LNCaP clone FGC (cell line): ENCODE measurements around the gene CLEC19A.

Experiments used
- DNase-seq: peaks from one replicate; pipeline ENCODE4 v3.0.0-alpha.2; 2011; ENCODE audit warnings: low read depth
- H3K4me3 ChIP-seq: 2 replicates; pipeline ENCODE4 v1.5.1; 2011; ENCODE audit warnings: mild to moderate bottlenecking, low read depth, low read length, control low read depth
- TF ChIP-seq, protein P1 (sequence below): IDR thresholded peaks from 2 replicates; pipeline ENCODE4 v1.5.1; 2012; ENCODE audit warnings: mild to moderate bottlenecking; ENCODE audit not compliant: control insufficient read depth, insufficient read depth; ENCODE audit errors: extremely low read depth

The CLEC19A gene

DNA sequence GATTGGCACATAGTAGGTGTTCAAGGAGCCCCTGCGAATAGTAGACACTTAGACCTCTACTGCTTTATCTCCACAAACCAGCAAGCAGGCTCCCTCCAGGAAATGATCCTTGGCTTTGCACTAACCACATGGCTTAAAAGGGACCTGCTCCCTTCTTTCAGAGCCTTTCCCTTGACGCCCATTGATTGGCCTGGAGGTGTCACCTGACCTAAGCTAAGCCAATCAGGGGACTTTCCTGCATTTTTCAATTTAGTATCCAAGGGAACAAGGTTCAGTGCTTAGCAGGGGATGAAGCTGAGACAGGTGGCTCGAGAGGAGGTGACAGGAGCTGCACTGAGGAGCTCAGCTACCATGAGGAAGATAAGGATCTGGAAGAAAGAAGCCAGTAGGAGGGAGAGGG lies 52.8 kb downstream of the CLEC19A start:
- TF ChIP-seq, protein P1, sequence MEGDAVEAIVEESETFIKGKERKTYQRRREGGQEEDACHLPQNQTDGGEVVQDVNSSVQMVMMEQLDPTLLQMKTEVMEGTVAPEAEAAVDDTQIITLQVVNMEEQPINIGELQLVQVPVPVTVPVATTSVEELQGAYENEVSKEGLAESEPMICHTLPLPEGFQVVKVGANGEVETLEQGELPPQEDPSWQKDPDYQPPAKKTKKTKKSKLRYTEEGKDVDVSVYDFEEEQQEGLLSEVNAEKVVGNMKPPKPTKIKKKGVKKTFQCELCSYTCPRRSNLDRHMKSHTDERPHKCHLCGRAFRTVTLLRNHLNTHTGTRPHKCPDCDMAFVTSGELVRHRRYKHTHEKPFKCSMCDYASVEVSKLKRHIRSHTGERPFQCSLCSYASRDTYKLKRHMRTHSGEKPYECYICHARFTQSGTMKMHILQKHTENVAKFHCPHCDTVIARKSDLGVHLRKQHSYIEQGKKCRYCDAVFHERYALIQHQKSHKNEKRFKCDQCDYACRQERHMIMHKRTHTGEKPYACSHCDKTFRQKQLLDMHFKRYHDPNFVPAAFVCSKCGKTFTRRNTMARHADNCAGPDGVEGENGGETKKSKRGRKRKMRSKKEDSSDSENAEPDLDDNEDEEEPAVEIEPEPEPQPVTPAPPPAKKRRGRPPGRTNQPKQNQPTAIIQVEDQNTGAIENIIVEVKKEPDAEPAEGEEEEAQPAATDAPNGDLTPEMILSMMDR, result no peak
- H3K4me3 ChIP-seq, result no peak overlapping the region
- no peak for DNase-seq

DNA sequence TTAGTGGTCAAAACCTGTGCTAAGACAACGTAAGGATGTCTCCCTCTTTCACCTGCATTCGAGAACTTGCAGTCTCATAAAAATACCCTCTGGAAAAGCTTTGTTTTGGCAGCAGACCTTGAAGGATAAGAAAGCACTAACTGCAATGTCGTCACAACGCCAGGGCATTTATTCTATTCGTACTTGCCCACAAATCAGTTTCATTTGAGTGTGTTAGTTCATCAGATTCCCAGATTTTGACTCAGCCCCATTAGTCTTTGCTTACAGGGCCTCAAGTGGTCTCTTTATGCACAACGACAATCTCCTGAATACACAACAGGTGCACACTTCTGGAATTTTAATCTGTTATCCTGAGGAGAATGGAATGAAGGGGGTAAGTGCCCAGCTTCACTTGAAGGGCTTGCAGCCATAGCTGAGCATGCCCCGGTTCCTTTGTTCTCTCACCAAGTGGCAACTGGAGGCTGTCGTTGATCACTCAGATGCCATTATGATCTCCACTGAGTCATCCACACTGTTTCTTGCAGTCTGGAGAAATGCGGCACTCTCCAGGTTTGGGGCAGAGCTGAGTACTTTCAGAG lies 58.8 kb downstream of the CLEC19A start:
- no peak overlapping the region for H3K4me3 ChIP-seq
- DNase-seq, result no peak
- TF ChIP-seq, protein P1, result no peak

DNA sequence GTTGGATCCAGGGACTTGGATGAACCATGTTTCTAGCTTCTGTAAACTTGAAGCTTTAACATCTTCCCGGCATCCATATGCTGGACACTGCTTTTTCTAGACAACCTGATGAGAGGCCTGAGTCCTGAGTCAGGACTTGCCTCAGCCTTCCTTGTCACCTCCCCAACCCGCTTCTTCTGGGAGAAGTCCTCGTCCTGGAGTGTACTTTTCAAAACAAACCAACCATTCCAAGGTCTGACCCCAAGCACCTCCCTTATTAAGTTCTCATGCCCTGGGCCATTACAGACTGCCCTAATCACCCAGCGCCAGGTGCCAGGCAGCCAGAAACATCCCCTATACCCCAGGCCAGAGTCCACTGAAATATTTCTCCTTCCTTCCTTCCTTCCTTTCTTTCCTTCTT lies 59.4 kb downstream of the CLEC19A start:
- TF ChIP-seq, protein P1, result no peak
- H3K4me3 ChIP-seq, result no peak overlapping the region
- no peak for DNase-seq

DNA sequence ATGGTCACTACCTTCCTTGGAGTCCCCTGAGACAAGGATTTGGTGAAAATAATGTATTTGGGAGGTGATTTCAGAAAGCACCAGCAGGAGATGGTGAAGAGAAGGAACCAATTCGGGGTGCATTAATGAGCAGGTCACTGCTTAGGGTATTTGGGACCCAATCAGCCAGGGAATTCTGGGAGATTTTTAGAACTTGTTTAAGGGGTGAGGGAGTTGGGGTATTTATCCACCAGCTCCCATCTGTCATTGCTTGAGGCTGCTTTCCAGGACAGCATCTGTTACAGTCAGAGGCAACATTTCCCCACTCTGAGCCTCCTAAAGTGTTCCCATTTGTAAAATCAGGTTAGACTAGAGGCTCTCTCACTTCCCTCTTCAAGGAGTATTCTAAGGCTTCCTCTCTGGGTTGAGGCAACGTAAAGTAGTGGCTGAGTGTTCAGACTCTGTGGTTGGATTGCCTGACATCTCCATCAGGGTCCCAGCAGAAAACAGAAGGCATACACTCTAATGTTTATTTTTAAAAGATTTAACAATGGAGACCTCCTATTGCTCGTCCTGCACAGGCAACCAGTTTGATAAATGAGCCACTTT lies 60.9 kb downstream of the CLEC19A start:
- DNase-seq, result no peak
- TF ChIP-seq, protein P1, result no peak

DNA sequence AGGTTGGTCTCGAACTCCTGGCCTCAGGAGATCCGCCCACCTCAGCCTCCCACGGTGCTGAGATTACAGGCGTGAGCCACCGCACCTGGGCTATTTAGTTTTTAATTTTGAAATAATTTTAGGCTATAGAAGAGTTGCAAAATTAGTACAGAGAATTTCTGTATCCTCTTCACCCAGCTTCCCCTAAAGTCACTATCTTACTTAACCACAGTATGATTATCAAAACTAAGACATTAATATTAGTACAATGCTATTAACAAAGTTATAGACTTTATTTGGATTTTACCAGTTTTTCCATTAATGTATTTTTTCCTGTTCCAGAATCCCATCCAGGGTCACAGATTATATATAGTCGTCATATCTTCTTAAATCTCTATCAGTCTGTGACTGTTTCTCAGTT lies 62.6 kb downstream of the CLEC19A start:
- TF ChIP-seq, protein P1, result no peak
- H3K4me3 ChIP-seq, result no peak overlapping the region
- no peak for DNase-seq

More for the DNA sequence above, 60.9 kb downstream of the CLEC19A start:
- H3K4me3 ChIP-seq, result no peak overlapping the region

DNA sequence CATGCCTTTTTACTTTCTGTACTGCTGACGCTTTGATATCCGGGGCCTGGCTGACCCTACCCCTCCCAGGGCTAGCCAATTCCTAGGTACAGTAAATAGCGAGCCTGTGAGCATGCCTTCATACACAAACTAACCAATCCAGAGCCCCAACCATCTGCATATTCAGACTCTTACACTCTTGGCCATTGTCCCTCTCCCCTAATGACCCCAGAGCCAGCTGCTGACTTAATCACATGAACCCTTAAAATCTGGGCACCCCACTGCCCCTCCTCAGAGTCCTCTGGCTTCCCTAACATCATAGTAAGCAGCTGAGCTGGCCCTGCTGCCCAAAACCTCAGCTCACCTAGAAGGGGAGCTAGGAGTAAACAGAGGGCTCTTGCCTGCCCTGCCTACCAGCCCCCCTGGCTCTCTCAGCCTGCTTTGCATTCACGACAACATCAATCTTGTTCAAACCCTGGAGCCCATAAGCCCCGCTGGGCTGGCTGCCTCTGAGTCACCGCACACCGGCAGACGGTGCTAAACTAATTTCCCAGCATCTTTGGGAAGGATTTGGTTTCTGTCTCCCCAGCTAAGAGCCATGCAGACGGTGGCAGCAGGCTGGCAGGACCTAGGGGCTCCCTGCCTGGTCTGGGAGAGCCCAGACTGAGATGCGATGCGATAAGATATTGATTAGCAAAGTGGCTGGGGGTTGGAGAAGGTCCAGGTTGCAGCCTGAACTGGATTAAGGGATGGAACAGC lies 63.2 kb downstream of the CLEC19A start:
- TF ChIP-seq, protein P1, result no peak
- no peak overlapping the region for H3K4me3 ChIP-seq
- DNase-seq, result no peak
